Measurements from ENCODE around the gene SMG6. TPM values are rescaled to one million over a fixed set of nuclear protein-coding genes. Genes with fewer than 3 reads are reported as not detected.

Gene SMG6
- total and polyA plus RNA-seq, 2 of the 8 experiments (the other 6 are each of a cell fraction or from before 2014, with no cell fraction given): 18.5 to 25.2 TPM

- no peak for FAIRE-seq
- WGBS, 2 experiments (ENCODE audit: extremely low coverage in 1 of 2, insufficient coverage in 1 of 2, insufficient read length in 1 of 2, insufficient replicate concordance in 2 of 2, low coverage in 1 of 2, low lambda C conversion rate in 2 of 2, missing lambda C conversion rate in 1 of 2): 91% methylated on average over 11 of the region's 11 CpGs; no CpG with 5 or more reads in 1 of the 2 experiments
These were observed 88.5 kb downstream of the SMG6 start for GRCh38 chr17:2214929-2215615.

More at GRCh38 chr17:2214929-2215615, 88.5 kb downstream of the SMG6 start:
- Histone ChIP-seq H2BK5ac (ENCODE audit: low read depth, low read length) (no peak overlapping the region), H4K8ac (ENCODE audit: extremely low read depth, insufficient read depth, low read length) (no peak overlapping the region), H3K23ac (ENCODE audit: insufficient read length) (no peak overlapping the region), H3K79me2 (ENCODE audit: control insufficient read depth in 1 of 2, insufficient read depth in 2 of 2, low read length in 2 of 2) (no peaks in the 10 kb centered on the region), H3K56ac (replicated peaks; ENCODE audit: insufficient read length, low read depth, low read length) (no peak overlapping the region), H3K14ac (ENCODE audit: insufficient read length) (no peak overlapping the region), H3K4me3 (ENCODE audit: extremely low read depth in 1 of 4, insufficient read depth in 2 of 4, low read depth in 3 of 4, low read length in 4 of 4) (no peak overlapping the region), H3K18ac (ENCODE audit: extremely low read depth, low read length) (no peak overlapping the region), H3K4ac (replicated peaks; ENCODE audit: insufficient read length, low read depth, low read length) (no peak overlapping the region), H2BK12ac (ENCODE audit: low read depth, low read length) (0 out of 2 replicates have a peak overlapping the region, but pooled peaks have one; percentile 27), H4K91ac (replicated peaks; ENCODE audit: insufficient read length, low read length) (no peak overlapping the region), H3K23me2 (ENCODE audit: low read depth, low read length) (no peaks in the 10 kb centered on the region), H3K9ac (replicated peaks in 1 of 4; ENCODE audit: extremely low read depth in 1 of 4, low read depth in 3 of 4, low read length in 3 of 4) (no peak overlapping the region), H4K20me1 (replicated peaks in 1 of 2; ENCODE audit: control insufficient read depth in 1 of 2, insufficient read depth in 2 of 2, low read length in 2 of 2) (no peaks in the 10 kb centered on the region), H3K9me3 (ENCODE audit: insufficient read depth in 2 of 2, low read depth in 1 of 2, low read length in 1 of 2) (no peaks in the 10 kb centered on the region), H3K79me1 (ENCODE audit: low read depth, low read length) (no peaks in the 10 kb centered on the region), H3K4me2 (ENCODE audit: insufficient read depth in 1 of 2, low read depth in 2 of 2, low read length in 2 of 2) (peak overlapping the region in 1 of 2 experiments; percentile 25; a peak in 1 of 4 replicates), H2BK120ac (replicated peaks; ENCODE audit: low read depth, low read length) (no peak overlapping the region), H2AFZ (ENCODE audit: low read length) (no peak overlapping the region), H3K36me3 (ENCODE audit: control insufficient read depth in 2 of 4, insufficient read depth in 4 of 4, low read length in 3 of 4) (no peaks in the 10 kb centered on the region), H2BK15ac (ENCODE audit: low read length) (no peak overlapping the region), H2AK5ac (ENCODE audit: low read depth, low read length) (no peak overlapping the region), H3K27me3 (replicated peaks in 1 of 4; ENCODE audit: control insufficient read depth in 3 of 4, extremely low read depth in 1 of 4, insufficient read depth in 3 of 4, low read length in 3 of 4) (no peaks in the 10 kb centered on the region), H2BK20ac (ENCODE audit: low read length) (no peak overlapping the region), H3K27ac (ENCODE audit: low read depth, low read length) (no peak overlapping the region), H3K4me1 (replicated peaks in 1 of 4; ENCODE audit: control insufficient read depth in 3 of 4, insufficient read depth in 4 of 4, low read length in 3 of 4) (peaks cover 0 to 11% (median 5%) of the 10 kb centered on the region in 4 experiments; a peak in 5 of 7 replicates), H4K5ac (ENCODE audit: insufficient read length, low read depth, low read length) (no peak overlapping the region)
- DNase-seq (ENCODE audit: low read depth in 1 of 2, low spot score in 2 of 2): no peak
- CTCF ChIA-PET (ENCODE audit: partially characterized antibody): interaction anchor here (1.1 to 2.8 kb wide), 4 partner anchors 9 to 120 kb away, joined by 3 to 14 read pairs (median 8); no protein-coding TSS in a partner anchor
- TF ChIP-seq ZNF274 (IDR thresholded peaks at IDR 0.05; ENCODE audit: borderline replicate concordance, extremely low read depth, low read length) (no peak), USF2 (IDR thresholded peaks at IDR 0.05; ENCODE audit: low read length) (no peak), CHD2 (IDR thresholded peaks at IDR 0.05; ENCODE audit: low read length) (no peak), POU5F1 (IDR thresholded peaks at IDR 0.05; ENCODE audit: low read depth, low read length) (no peak), NRF1 (IDR thresholded peaks at IDR 0.05; ENCODE audit: low read depth, low read length) (no peak), SIN3A (conservative IDR thresholded peaks at IDR 0.05 in 1 of 2, IDR thresholded peaks at IDR 0.05 in 1 of 2; ENCODE audit: low read depth in 1 of 2, low read length in 2 of 2) (no peak)
- POLR2A ChIA-PET (ENCODE audit: partially characterized antibody): no interaction called here
